HepG2 (cell line): ENCODE measurements around the gene ECHS1. TPM values are rescaled to one million over a fixed set of nuclear protein-coding genes. Genes with fewer than 3 reads are reported as not detected.
A peak's percentile ranks its signal among the peaks of the same experiment; 100 is the strongest.

ENCODE experiments used
- ATAC-seq: fragments of 200-7000 bp; cut with Tn5 transposase; 3 replicates; pipeline ENCODE4 v1.9.1; 2020; ENCODE audit warnings: mild to moderate bottlenecking, moderate library complexity
- BruUV-seq: library from RNA; stranded (reverse); fragments of 400-500 nt; replicated peaks from 2 replicates; lab custom pipeline; 2021; lab: Mats Ljungman, UMichigan
- CTCF ChIA-PET: fragments of 300-600 bp; formaldehyde crosslinking; extraction: SDS; loops from one replicate; lab custom pipeline; 2021; ENCODE audit warnings: low total read pairs, inconsistent platforms, low intra/inter-chr PET ratio; lab: Yijun Ruan, JAX
- POLR2A ChIA-PET: fragments of 350-600 bp; sonication (Branson Sonifier 250); formaldehyde crosslinking; loops from one replicate; lab custom pipeline; 2020; ENCODE audit warnings: antibody characterized with exemption, inconsistent platforms; lab: Yijun Ruan, JAX
- DNase-seq: peaks from one replicate; pipeline ENCODE4 v3.0.0-alpha.2; 2015; ENCODE audit warnings: low spot score
- FAIRE-seq: peaks from 3 replicates; lab custom pipeline; 2011; peaks lifted over from hg19 to GRCh38; lab: Jason Lieb, UNC
- H2AFZ ChIP-seq: one replicate; pipeline ENCODE4 v1.6.1; 2011; ENCODE audit warnings: low read length, inconsistent platforms
- H3K27ac ChIP-seq: fragments of 300-600 bp; 3 replicates; pipeline ENCODE4 v1.8.0; 2011; ENCODE audit warnings: mixed run types, mild to moderate bottlenecking, mixed read lengths, low read length, inconsistent platforms; ENCODE audit not compliant: insufficient read depth; ENCODE audit errors: extremely low read length
- H3K27me3 ChIP-seq, 2 experiments: fragments of 200-600 bp in 1 of 2; 2 replicates in 1 of 2; 3 replicates in 1 of 2; pipeline versions ENCODE4 v1.6.0 to v1.8.0; 2011; ENCODE audit warnings: low read length in 2 of 2, mild to moderate bottlenecking in 2 of 2, moderate library complexity in 2 of 2, inconsistent platforms in 1 of 2; ENCODE audit not compliant: insufficient read depth in 2 of 2, control insufficient read depth in 1 of 2
- H3K36me3 ChIP-seq, 2 experiments: fragments of 200-600 bp in 1 of 2; replicated peaks in 1 of 2; 2 replicates in 1 of 2; 3 replicates in 1 of 2; pipeline versions ENCODE4 v1.5.1 to v1.8.0; 2011; ENCODE audit warnings: low read length in 2 of 2, inconsistent platforms in 1 of 2; ENCODE audit not compliant: insufficient read depth in 2 of 2, control insufficient read depth in 1 of 2
- H3K4me1 ChIP-seq: 2 replicates; pipeline ENCODE4 v1.5.1; 2012; ENCODE audit warnings: low read length, inconsistent platforms; ENCODE audit not compliant: insufficient read depth
- H3K4me2 ChIP-seq: 2 replicates; pipeline ENCODE4 v1.6.0; 2011; ENCODE audit warnings: low read depth, low read length, inconsistent platforms
- H3K4me3 ChIP-seq, 3 experiments: fragments of 200-600 bp in 1 of 3; sonication (generic), shearing (Covaris generic) in 1 of 3; replicated peaks in 1 of 3; 2 replicates each; pipeline ENCODE4 v1.5.1; 2011 to 2016; ENCODE audit warnings: low read length in 3 of 3, inconsistent platforms in 2 of 3, low read depth in 2 of 3, mild to moderate bottlenecking in 2 of 3, control low read depth in 1 of 3, mixed read lengths in 1 of 3; ENCODE audit not compliant: insufficient read depth in 1 of 3
- H3K79me2 ChIP-seq: one replicate; pipeline ENCODE4 v1.6.1; 2011; ENCODE audit warnings: low read length, inconsistent platforms; ENCODE audit not compliant: insufficient read depth
- H3K9ac ChIP-seq: 2 replicates; pipeline ENCODE4 v1.6.0; 2011; ENCODE audit warnings: mild to moderate bottlenecking, low read depth, low read length, inconsistent platforms; ENCODE audit not compliant: insufficient read depth
- H3K9me3 ChIP-seq: 2 replicates; pipeline ENCODE4 v1.5.1; 2012; ENCODE audit warnings: mild to moderate bottlenecking, low read length
- H4K20me1 ChIP-seq: 2 replicates; pipeline ENCODE4 v1.6.0; 2011; ENCODE audit warnings: inconsistent platforms, mild to moderate bottlenecking, low read length, moderate library complexity; ENCODE audit not compliant: insufficient read depth
- CHD4 ChIP-seq: fragments of 200-600 bp; sonication (generic); IDR thresholded peaks from 2 replicates; pipeline ENCODE4 v1.7.0; 2017; ENCODE audit warnings: mild to moderate bottlenecking, low read length, borderline replicate concordance
- E2F1 ChIP-seq: sonication (generic); formaldehyde crosslinking; IDR thresholded peaks from 2 replicates; pipeline ENCODE4 v1.5.0; 2020; ENCODE audit warnings: missing genetic modification reagents
- GATAD1 ChIP-seq: IDR thresholded peaks from 2 replicates; pipeline ENCODE4 v1.6.1; 2016; ENCODE audit warnings: missing genetic modification reagents, missing compliant biosample characterization
- HOXA7 ChIP-seq: sonication (generic); formaldehyde crosslinking; IDR thresholded peaks from 2 replicates; pipeline ENCODE4 v1.8.1; 2022; ENCODE audit warnings: mild to moderate bottlenecking, missing genetic modification reagents, moderate library complexity
- MAX ChIP-seq: IDR thresholded peaks from 2 replicates; pipeline ENCODE4 v1.6.1; 2012; ENCODE audit warnings: inconsistent platforms
- MLX ChIP-seq: IDR thresholded peaks from 2 replicates; pipeline ENCODE4 v1.6.1; 2016
- MYC ChIP-seq: sonication (generic); formaldehyde crosslinking; IDR thresholded peaks from 2 replicates; pipeline ENCODE4 v1.9.0; 2021; ENCODE audit warnings: missing genetic modification reagents, borderline replicate concordance
- NFE2 ChIP-seq: sonication (generic); formaldehyde crosslinking; IDR thresholded peaks from 2 replicates; pipeline ENCODE4 v1.4.0; 2020; ENCODE audit warnings: missing genetic modification reagents
- PCBP2 ChIP-seq: fragments of 200-400 bp; formaldehyde crosslinking; optimal IDR thresholded peaks from 2 replicates; pipeline ENCODE3; 2018; ENCODE audit warnings: low read length, low read depth; ENCODE audit not compliant: poor library complexity, severe bottlenecking
- RBFOX2 ChIP-seq: fragments of 200-400 bp; formaldehyde crosslinking; IDR thresholded peaks from 2 replicates; pipeline ENCODE4 v1.6.1; 2017; ENCODE audit warnings: low read depth, mild to moderate bottlenecking, low read length
- SALL2 ChIP-seq: sonication (generic); formaldehyde crosslinking; IDR thresholded peaks from 2 replicates; pipeline ENCODE4 v1.8.1; 2023; ENCODE audit warnings: mild to moderate bottlenecking, missing genetic modification reagents, inconsistent platforms
- SP4 ChIP-seq: sonication (generic); formaldehyde crosslinking; IDR thresholded peaks from 2 replicates; pipeline ENCODE4 v1.8.1; 2023; ENCODE audit warnings: mild to moderate bottlenecking, missing genetic modification reagents
- SRSF9 ChIP-seq: fragments of 200-400 bp; formaldehyde crosslinking; IDR thresholded peaks from 2 replicates; pipeline ENCODE4 v1.6.1; 2018; ENCODE audit warnings: borderline replicate concordance, mild to moderate bottlenecking, low read depth, low read length; ENCODE audit not compliant: insufficient read depth, poor library complexity, severe bottlenecking
- ZBTB7A ChIP-seq: sonication (generic); formaldehyde crosslinking; IDR thresholded peaks from 2 replicates; pipeline ENCODE4 v1.8.0; 2022; ENCODE audit warnings: mild to moderate bottlenecking, missing genetic modification reagents
- ZHX1 ChIP-seq: sonication (generic); formaldehyde crosslinking; IDR thresholded peaks from 2 replicates; pipeline ENCODE4 v1.8.1; 2022; ENCODE audit warnings: low read depth, mild to moderate bottlenecking, missing genetic modification reagents
- ZMYM2 ChIP-seq: sonication (generic); formaldehyde crosslinking; IDR thresholded peaks from 2 replicates; pipeline ENCODE4 v1.8.0; 2022; ENCODE audit warnings: mild to moderate bottlenecking, missing genetic modification reagents
- ZNF317 ChIP-seq: sonication (generic); formaldehyde crosslinking; IDR thresholded peaks from 2 replicates; pipeline ENCODE4 v1.5.0; 2020; ENCODE audit warnings: mild to moderate bottlenecking, missing genetic modification reagents
- ZNF343 ChIP-seq: sonication (generic); formaldehyde crosslinking; IDR thresholded peaks from 2 replicates; pipeline ENCODE4 v1.4.0; 2020; ENCODE audit warnings: mild to moderate bottlenecking, missing genetic modification reagents
- ZNF644 ChIP-seq: IDR thresholded peaks from 2 replicates; pipeline ENCODE4 v1.6.1; 2016; ENCODE audit warnings: low read depth
- ZNF780A ChIP-seq: sonication (generic); formaldehyde crosslinking; IDR thresholded peaks from 2 replicates; pipeline ENCODE4 v1.8.0; 2022; ENCODE audit warnings: mild to moderate bottlenecking, missing genetic modification reagents, moderate library complexity
- WGBS: methylation state at CpG from one replicate; pipeline ENCODE4 v1.1.6; 2017; ENCODE audit warnings: low lambda C conversion rate; 5-methylcytosine and 5-hydroxymethylcytosine counted together
- in situ Hi-C: cut with HindIII; loops from 2 replicates; pipeline ENCODE4 v1.10.0; 2017; ENCODE audit warnings: low pct_unique_long_range_greater_than_20kb; ENCODE audit not compliant: extremely low pct_ligation_motif_present
- intact Hi-C: fragments of 100-400 bp; cut with micrococcal nuclease; formaldehyde crosslinking; loops from one replicate; pipeline ENCODE4 v1.10.0; 2022; ENCODE audit not compliant: unreplicated experiment
- polyA plus RNA-seq, 8 experiments: library from polyadenylated mRNA; depleted of rRNA in 3 of 8; stranded (reverse) in 7 of 8; unstranded in 1 of 8; fragments of >200 nt; fragmentation: Illumina TruSeq in 4 of 8; extraction: Trizol in 4 of 8; gene quantifications; 2 replicates each; pipeline versions ENCODE4 v1.2.1 to v1.2.3, GENCODE V29; 2011 to 2016; ENCODE audit warnings: low read depth in 4 of 8, missing spikeins in 1 of 8, mixed read lengths in 1 of 8; ENCODE audit not compliant: insufficient read depth in 1 of 8
- total RNA-seq, 5 experiments: library from RNA; depleted of rRNA; stranded (reverse); fragments of >200 nt; fragmentation: Illumina TruSeq; extraction: Trizol; gene quantifications; 2 replicates each; pipeline ENCODE4 v1.2.3, GENCODE V29; 2016; ENCODE audit warnings: low read depth in 1 of 5

ECHS1 gene
- total and polyA plus RNA-seq, 2 of the 13 experiments (the other 11 are each of a cell fraction or from before 2014, with no cell fraction given): 32.7 to 195 TPM

- peak; percentile 72 for FAIRE-seq
- TF ChIP-seq ZNF343 (CRISPR knock-in tag) (no peak), SP4 (peak; percentile 51; the same call in 1 of the 2 replicates), ZNF644 (CRISPR knock-in tag) (peak; percentile 2; the same call in 1 of the 2 replicates), GATAD1 (no peak), ZBTB7A (peak; percentile 40; the same call in 1 of the 2 replicates), MLX (CRISPR knock-in tag) (peak; percentile 90), CHD4 (no peak), NFE2 (CRISPR knock-in tag) (no peak), E2F1 (CRISPR knock-in tag) (peak; percentile 94), HOXA7 (no peak), MYC (CRISPR knock-in tag) (peak; percentile 32; the same call in 1 of the 2 replicates), SRSF9 (no peak), SALL2 (CRISPR knock-in tag) (peak; percentile 30; the same call in 1 of the 2 replicates), ZNF317 (0 out of 2 replicates have a peak, but pooled peaks have one; percentile 8), ZNF780A (no peak), MAX (peak; percentile 78), ZHX1 (CRISPR knock-in tag) (0 out of 2 replicates have a peak, but pooled peaks have one; percentile 66), RBFOX2 (no peak), PCBP2 (no peak), ZMYM2 (CRISPR knock-in tag) (peak; percentile 42; the same call in 1 of the 2 replicates)
Measured at GRCh38 chr10:133359972-133360610, 13.1 kb downstream of the ECHS1 start.

More at GRCh38 chr10:133359972-133360610, 13.1 kb downstream of the ECHS1 start:
- no peaks in the 10 kb centered on the region for H3K9me3 ChIP-seq
- H4K20me1 ChIP-seq: 0 out of 2 replicates have a peak, but pooled peaks cover 2% of the 10 kb centered on the region
- no peaks in the 10 kb centered on the region for H3K27me3 ChIP-seq
- no TSS peak for BruUV-seq
- H3K79me2 ChIP-seq: peaks cover 12% of the 10 kb centered on the region
- H3K9ac ChIP-seq: peak overlapping the region; percentile 36; the same call in 1 of the 2 replicates
- in situ Hi-C loops: no loop called here
- CTCF ChIA-PET: no interaction called here
- H3K4me3 ChIP-seq: peak overlapping the region in 1 of 3 experiments; percentile 81; a peak in 2 of 6 replicates
- DNase-seq (peak; percentile 42), ATAC-seq (peak; percentile 4; the same call in 2 of the 3 replicates)
- peaks cover 38% of the 10 kb centered on the region for H3K4me1 ChIP-seq
- H3K4me2 ChIP-seq: peak overlapping the region; percentile 95
- intact Hi-C loops: loop anchor here (2.0 kb wide), 1 partner anchor 13 kb away; the partner anchor contains the start of gene ECHS1
- H2AFZ ChIP-seq: no peak overlapping the region
- POLR2A ChIA-PET: interaction anchor here (1.1 to 5.8 kb wide), 10 partner anchors 8 to 36 kb away, joined by 3 to 124 read pairs (median 14); partner anchors contain the start of genes ECHS1, MTG1, PAOX and PRAP1
- H3K27ac ChIP-seq: peak overlapping the region; percentile 86
- WGBS: 16% methylated on average over 13 of the region's 17 CpGs
- H3K36me3 ChIP-seq: peaks cover 15 to 36% of the 10 kb centered on the region in 2 experiments; a peak in 4 of 5 replicates
